Measurements from ENCODE around the gene TUB. TPM values are rescaled to one million over a fixed set of nuclear protein-coding genes. Genes with fewer than 3 reads are reported as not detected.

Gene TUB
- total RNA-seq, 1 donor from 2014 or later = 3.3 TPM

DNA sequence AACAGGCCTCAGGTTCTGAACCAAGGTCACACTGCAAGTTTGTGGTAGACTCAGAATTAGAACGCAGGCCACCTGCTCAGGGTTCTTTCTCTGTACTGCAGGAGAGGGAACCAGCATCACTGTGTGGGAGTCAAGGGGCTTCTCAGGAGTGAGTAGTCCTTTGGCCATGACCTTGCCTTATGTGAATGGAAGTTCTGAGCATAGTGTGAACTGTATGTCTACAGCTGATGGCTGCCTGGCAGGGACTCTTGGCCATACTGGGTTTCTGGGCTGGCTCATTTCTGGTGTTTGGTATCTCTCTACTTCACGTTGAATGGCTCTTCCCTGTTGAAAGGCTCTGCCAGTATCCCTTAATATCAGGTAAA, 40.1 kb upstream of the TUB start:
- Histone ChIP-seq H3K36me3 (ENCODE audit: control insufficient read depth, insufficient read depth, low read length) (no peaks in the 10 kb centered on the region), H3K27me3 (ENCODE audit: control insufficient read depth, insufficient read depth, low read length) (no peaks in the 10 kb centered on the region), H3K4me3 (ENCODE audit: low read depth, low read length) (no peak overlapping the region)
- TF ChIP-seq, protein P1, sequence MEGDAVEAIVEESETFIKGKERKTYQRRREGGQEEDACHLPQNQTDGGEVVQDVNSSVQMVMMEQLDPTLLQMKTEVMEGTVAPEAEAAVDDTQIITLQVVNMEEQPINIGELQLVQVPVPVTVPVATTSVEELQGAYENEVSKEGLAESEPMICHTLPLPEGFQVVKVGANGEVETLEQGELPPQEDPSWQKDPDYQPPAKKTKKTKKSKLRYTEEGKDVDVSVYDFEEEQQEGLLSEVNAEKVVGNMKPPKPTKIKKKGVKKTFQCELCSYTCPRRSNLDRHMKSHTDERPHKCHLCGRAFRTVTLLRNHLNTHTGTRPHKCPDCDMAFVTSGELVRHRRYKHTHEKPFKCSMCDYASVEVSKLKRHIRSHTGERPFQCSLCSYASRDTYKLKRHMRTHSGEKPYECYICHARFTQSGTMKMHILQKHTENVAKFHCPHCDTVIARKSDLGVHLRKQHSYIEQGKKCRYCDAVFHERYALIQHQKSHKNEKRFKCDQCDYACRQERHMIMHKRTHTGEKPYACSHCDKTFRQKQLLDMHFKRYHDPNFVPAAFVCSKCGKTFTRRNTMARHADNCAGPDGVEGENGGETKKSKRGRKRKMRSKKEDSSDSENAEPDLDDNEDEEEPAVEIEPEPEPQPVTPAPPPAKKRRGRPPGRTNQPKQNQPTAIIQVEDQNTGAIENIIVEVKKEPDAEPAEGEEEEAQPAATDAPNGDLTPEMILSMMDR (IDR thresholded peaks at IDR 0.05; ENCODE audit: insufficient read depth, low read length, poor library complexity, severe bottlenecking) = no peak
- DNase-seq (ENCODE audit: low read depth) = no peak

DNA sequence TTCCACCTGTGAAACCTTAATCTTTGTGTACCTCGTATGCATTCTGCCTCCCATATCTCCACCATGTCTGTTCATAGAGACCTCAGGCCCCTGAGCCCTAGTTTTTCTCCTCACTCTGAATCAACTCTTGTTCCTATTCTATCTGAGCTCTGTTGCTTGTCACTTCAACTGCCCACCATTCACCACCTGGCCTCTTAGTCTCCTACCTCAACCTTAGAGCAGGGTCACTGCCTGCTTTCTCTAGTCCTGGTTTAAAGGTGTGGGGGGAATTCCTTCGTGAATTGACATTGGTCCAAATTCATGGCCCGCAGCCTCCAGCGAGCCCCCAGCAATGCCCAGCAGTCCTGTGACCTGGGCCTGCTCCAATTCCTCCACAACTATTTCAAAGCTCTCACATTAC, 39.4 kb upstream of the TUB start:
- no peaks in the 10 kb centered on the region for H3K27me3 ChIP-seq (ENCODE audit: control insufficient read depth, insufficient read depth, low read length)
- no peak for DNase-seq (ENCODE audit: low read depth)
- no peaks in the 10 kb centered on the region for H3K36me3 ChIP-seq (ENCODE audit: control insufficient read depth, insufficient read depth, low read length)
- TF ChIP-seq, protein P1 (IDR thresholded peaks at IDR 0.05; ENCODE audit: insufficient read depth, low read length, poor library complexity, severe bottlenecking) = no peak
- H3K4me3 ChIP-seq (ENCODE audit: low read depth, low read length) = no peak overlapping the region

DNA sequence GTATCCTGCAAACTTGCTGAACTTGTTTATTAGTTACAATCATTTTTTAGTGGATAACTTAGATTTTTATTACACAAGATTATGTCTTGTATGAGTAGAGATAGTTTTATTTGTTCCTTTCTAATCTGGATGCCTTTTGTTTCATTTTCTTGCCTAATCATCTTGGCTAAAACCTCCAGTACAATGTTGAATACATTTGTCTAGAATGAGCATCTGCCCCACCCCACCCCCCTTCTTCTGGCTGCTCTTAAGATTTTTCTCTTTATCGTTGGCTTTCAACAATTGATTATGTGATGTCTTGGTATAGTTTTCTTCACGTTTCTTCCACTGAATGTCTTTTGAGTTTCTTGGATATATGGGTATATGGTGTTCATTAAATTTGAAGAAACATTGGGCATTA, 37.3 kb upstream of the TUB start:
- Histone ChIP-seq H3K4me3 (ENCODE audit: low read depth, low read length) (no peak overlapping the region), H3K27me3 (ENCODE audit: control insufficient read depth, insufficient read depth, low read length) (no peaks in the 10 kb centered on the region), H3K36me3 (ENCODE audit: control insufficient read depth, insufficient read depth, low read length) (no peaks in the 10 kb centered on the region)
- TF ChIP-seq, protein P1 (IDR thresholded peaks at IDR 0.05; ENCODE audit: insufficient read depth, low read length, poor library complexity, severe bottlenecking) = no peak
- no peak for DNase-seq (ENCODE audit: low read depth)

DNA sequence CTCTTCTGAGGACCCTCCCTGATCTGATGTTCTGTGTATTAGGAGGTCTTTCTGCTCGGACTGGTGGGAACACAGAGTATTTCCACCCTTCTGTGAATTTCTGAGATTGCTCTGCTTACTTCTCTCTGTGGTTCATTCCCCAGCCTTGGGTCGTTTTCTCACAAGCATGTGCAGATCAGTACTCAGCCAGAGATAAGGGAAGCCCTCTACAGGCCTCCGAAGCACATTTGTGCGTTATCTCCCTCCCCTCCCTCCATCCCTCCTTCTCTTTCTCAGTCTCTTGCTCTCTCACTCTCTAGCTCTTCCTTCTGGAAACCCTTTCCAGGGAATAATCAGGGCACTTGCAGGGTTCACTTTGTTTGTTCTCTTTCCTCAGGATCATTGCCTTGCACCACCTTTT, 35.2 kb upstream of the TUB start:
- TF ChIP-seq, protein P1 (IDR thresholded peaks at IDR 0.05; ENCODE audit: insufficient read depth, low read length, poor library complexity, severe bottlenecking) = no peak
- no peaks in the 10 kb centered on the region for H3K27me3 ChIP-seq (ENCODE audit: control insufficient read depth, insufficient read depth, low read length)
- H3K4me3 ChIP-seq (ENCODE audit: low read depth, low read length) = no peak overlapping the region
- no peak for DNase-seq (ENCODE audit: low read depth)
- no peaks in the 10 kb centered on the region for H3K36me3 ChIP-seq (ENCODE audit: control insufficient read depth, insufficient read depth, low read length)

DNA sequence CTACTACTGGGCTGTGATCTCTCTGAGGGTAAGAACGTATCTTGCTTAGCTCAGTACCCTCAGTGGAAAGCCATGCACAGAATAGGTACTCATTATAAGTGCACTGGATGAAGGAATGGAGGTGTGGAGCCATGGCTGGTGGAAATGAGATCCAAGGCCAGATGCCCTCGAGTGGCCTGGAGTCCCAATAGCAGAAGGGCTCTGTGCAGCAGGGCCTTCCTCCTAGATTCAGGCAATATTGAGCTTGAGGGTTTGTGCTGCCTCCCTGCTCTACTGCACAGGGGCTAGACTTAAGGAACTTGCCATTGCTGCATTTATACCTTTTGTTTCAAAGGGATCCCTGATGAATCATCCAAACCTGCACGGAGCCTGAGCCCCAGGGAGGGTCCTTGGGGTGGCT, 33.6 kb upstream of the TUB start:
- H3K4me3 ChIP-seq (ENCODE audit: low read depth, low read length) = no peak overlapping the region
- no peaks in the 10 kb centered on the region for H3K36me3 ChIP-seq (ENCODE audit: control insufficient read depth, insufficient read depth, low read length)
- no peaks in the 10 kb centered on the region for H3K27me3 ChIP-seq (ENCODE audit: control insufficient read depth, insufficient read depth, low read length)
- DNase-seq (ENCODE audit: low read depth) = no peak
- TF ChIP-seq, protein P1 (IDR thresholded peaks at IDR 0.05; ENCODE audit: insufficient read depth, low read length, poor library complexity, severe bottlenecking) = no peak

DNA sequence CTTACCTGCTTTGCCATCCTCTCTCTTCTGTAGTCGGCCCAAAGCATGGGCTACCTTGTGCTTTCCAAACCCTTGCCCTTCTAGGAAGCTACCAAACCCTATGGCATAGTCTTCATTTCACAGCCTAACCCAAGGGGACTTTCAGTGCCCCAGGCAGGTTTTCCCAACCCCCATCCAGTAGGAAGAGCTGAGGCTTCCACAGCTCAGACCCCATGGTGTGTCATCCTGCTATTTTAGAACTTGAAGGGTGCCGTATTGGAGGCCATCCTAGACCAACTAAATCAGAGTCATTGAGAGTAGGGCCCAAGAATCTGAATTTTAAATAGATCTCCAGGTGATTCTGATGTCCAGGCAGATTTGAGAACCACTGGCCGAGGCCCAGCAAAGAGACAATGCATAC, 31.9 kb upstream of the TUB start:
- Histone ChIP-seq H3K36me3 (ENCODE audit: control insufficient read depth, insufficient read depth, low read length) (no peaks in the 10 kb centered on the region), H3K27me3 (ENCODE audit: control insufficient read depth, insufficient read depth, low read length) (no peaks in the 10 kb centered on the region), H3K4me3 (ENCODE audit: low read depth, low read length) (no peak overlapping the region)
- DNase-seq (ENCODE audit: low read depth) = no peak
- TF ChIP-seq, protein P1 (IDR thresholded peaks at IDR 0.05; ENCODE audit: insufficient read depth, low read length, poor library complexity, severe bottlenecking) = no peak

Data from kidney epithelial cell (primary cell).